HT1080 (cell line): Measurements from ENCODE around the gene OR8H1. TPM values are rescaled to one million over a fixed set of nuclear protein-coding genes. Genes with fewer than 3 reads are reported as not detected.
A peak's percentile ranks its signal among the peaks of the same experiment; 100 is the strongest.

Source experiments
- DNase-seq: peaks from one replicate; pipeline ENCODE4 v3.0.0-alpha.2; 2015; ENCODE audit warnings: low read depth
- polyA plus RNA-seq, 2 experiments: library from polyadenylated mRNA; depleted of rRNA; stranded (reverse); fragments of >200 nt; gene quantifications; 2 replicates each; pipeline ENCODE4 v1.2.3, GENCODE V29; 2015
- total RNA-seq: library from RNA; depleted of rRNA; stranded (reverse); fragments of >200 nt; shearing (Covaris generic); gene quantifications from 2 replicates; pipeline ENCODE4 v1.2.3, GENCODE V29; 2014; rRNA removed

Gene OR8H1, protein sequence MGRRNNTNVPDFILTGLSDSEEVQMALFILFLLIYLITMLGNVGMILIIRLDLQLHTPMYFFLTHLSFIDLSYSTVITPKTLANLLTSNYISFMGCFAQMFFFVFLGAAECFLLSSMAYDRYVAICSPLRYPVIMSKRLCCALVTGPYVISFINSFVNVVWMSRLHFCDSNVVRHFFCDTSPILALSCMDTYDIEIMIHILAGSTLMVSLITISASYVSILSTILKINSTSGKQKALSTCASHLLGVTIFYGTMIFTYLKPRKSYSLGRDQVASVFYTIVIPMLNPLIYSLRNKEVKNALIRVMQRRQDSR
- total RNA-seq = not detected in 2 replicates
- not detected in 2 replicates for polyA plus RNA-seq (2015; cell fraction: cytosol; rRNA removed)
- not detected in 2 replicates for polyA plus RNA-seq (2015; cell fraction: nucleus; rRNA removed)

GRCh38 chr11:56292154-56292553, at the start of gene OR8H1:
TSS of gene OR8H1 (minus strand) at chr11:56292254. CDS start at chr11:56291062, 1,192 bp downstream.
- DNase-seq = no peak

GRCh38 chr11:56340289-56340688, 48.2 kb upstream of the OR8H1 start:
- no peak for DNase-seq

DNA sequence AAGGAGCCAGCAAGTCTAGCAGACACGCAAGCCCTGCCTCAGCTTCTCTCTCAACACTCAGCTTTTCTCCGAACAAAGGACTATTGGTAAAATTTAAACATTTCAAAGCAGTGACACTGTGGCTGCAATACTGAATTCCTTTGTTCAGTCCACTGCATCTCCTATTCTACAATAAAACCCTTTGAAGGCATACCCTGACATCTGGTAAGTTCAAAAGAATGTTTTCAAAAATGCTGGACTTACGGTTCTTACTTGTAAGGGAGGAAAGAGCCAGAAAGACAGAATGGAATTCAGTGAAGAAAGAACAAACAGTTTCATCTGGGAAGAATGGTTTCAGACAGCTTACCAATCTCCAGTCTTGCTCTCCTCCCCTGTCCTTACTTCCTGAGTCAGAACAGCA, 41.1 kb upstream of the OR8H1 start:
- no peak for DNase-seq

DNA sequence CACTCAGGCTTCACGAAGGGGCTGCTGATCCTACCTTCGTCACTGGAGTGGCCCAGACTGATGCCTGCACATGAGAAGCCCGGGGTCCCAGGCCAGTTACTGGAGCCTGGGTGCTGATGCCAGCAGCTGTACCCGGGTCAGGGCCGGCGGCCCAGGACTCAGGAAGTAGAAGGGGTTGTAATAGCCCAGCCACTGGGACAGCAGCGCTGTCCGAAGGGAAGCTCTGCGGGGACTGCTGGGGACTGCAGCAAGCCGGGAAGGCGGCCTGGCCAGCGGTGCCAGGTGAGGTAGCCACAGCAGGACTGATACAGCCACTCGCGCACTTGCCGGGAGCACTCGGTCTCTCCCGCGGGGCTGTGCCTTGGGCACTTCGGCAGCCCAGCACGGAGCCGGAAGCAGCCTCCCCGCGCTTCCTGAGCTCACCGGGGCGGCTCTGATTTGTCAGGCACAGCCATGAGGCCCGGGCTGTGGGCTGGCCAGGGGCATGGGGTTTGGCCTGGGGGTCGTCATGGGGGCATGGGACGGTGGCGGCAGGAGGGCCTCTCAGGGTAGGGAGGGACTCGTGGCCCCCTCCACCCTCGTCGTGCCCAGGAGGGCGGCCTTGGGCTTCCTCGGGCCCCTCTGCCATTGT, 39.9 kb upstream of the OR8H1 start:
- peak; percentile 27 for DNase-seq

DNA sequence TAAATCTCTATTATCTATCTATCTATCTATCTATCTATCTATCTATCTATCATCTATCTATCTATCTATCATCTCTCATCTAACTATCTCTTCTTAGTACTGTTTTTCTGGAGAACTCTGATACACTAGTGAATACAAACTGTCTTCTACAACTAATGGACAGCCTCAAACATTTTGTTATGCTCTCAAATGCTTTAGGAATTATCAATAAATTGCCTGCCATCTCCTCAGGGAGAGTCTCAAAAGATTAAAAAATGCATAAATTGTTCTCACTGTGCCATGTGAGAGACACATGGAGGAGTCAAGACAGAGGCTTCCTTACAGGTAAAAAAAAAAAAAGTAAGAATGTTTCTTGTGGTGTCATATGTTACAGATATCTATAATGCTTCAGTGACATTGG, 22.8 kb upstream of the OR8H1 start, which contains the start of gene OR8K3:
Gene OR8K3, plus strand, starts transcription at position 301 of the 400 bp plus-strand sequence. CDS start 3,163 bp downstream, outside the sequence.
- DNase-seq = no peak

- DNase-seq = no peak
Observed at GRCh38 chr11:56307836-56308235, 15.8 kb upstream of the OR8H1 start.

GRCh38 chr11:56296898-56297297, 4.8 kb upstream of the OR8H1 start:
- DNase-seq = no peak

GRCh38 chr11:56273854-56274253, 18.2 kb downstream of the OR8H1 start, which contains the start of gene OR5T1:
TSS of gene OR5T1 (plus strand) at chr11:56274154. CDS start at chr11:56275639, 1,485 bp downstream.
- DNase-seq = no peak

DNA sequence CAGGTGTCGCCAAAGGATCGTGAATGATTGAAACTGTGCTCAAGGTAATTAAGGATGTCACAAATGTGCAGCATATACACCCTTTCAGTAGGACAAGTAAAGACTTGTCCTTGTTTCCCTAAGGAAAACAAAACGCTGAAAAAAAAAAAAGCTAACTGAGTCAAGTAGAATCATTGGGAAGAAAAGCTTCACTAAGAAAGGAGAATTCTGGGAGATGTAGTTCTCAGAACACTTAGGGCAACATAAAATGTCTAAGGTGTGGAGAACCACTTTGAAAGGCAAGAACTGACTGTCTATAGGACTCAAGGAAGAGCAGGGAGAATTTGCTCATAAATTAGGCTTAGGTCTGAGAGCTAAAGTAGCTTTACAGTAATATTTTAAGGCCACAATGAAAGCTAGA, 21.0 kb downstream of the OR8H1 start:
- DNase-seq = no peak

DNA sequence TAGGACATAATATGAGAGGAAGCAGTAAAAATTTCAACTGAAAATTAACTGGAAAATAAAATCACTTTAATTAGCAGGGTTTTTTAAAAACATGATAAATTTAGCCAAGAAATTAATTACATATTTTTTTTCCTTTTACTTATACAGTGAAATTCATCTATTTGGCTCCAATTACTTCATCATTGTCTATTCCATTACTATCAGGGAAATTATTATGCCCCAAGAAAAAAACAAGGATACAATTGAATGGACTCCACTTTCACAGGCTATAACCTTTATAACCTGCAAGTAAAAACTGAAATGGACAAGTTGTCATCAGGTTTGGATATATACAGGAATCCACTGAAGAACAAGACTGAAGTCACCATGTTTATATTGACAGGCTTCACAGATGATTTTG, 40.1 kb downstream of the OR8H1 start, which contains the start of gene OR5T3:
Gene OR5T3, plus strand, starts transcription at position 301 of the 400 bp plus-strand sequence. Its CDS starts 0 bp downstream, at position 301.
- DNase-seq = no peak

Other genes starting within 250 kb of the OR8H1 start
- not detected in 2 replicates for gene OR8I2, start 198.9 kb downstream of the OR8H1 start, total RNA-seq
- not detected in 2 replicates for gene OR8H2, start 188.6 kb downstream of the OR8H1 start, total RNA-seq
- gene OR8H3, start 169.9 kb downstream of the OR8H1 start, total RNA-seq = not detected in 2 replicates
- not detected in 2 replicates for gene OR8J3, start 152.1 kb downstream of the OR8H1 start, total RNA-seq
- not detected in 2 replicates for gene OR8K5, start 131.9 kb downstream of the OR8H1 start, total RNA-seq
- not detected in 2 replicates for gene OR5J2, start 115.6 kb downstream of the OR8H1 start, total RNA-seq
- not detected in 2 replicates for gene OR5T2, start 58.0 kb downstream of the OR8H1 start, total RNA-seq
- gene OR5T3, start 40.0 kb downstream of the OR8H1 start, total RNA-seq = not detected in 2 replicates
- gene OR5T1, start 18.1 kb downstream of the OR8H1 start, total RNA-seq = not detected in 2 replicates
- gene OR8K3, start 22.9 kb upstream of the OR8H1 start, total RNA-seq = not detected in 2 replicates
- not detected in 2 replicates for gene OR8K1, start 53.8 kb upstream of the OR8H1 start, total RNA-seq
- gene OR8J1, start 62.0 kb upstream of the OR8H1 start, total RNA-seq = not detected in 2 replicates
- not detected in 2 replicates for gene OR8U1, start 83.4 kb upstream of the OR8H1 start, total RNA-seq
- gene OR5AL1, start 120.4 kb upstream of the OR8H1 start, total RNA-seq = not detected in 2 replicates
- not detected in 2 replicates for gene OR5M3, start 181.1 kb upstream of the OR8H1 start, total RNA-seq
- gene OR5M8, start 199.1 kb upstream of the OR8H1 start, total RNA-seq = not detected in 2 replicates